H9 (cell line): ENCODE measurements around the gene FBXO10. TPM values are rescaled to one million over a fixed set of nuclear protein-coding genes. Genes with fewer than 3 reads are reported as not detected.

Experiments used
- DNase-seq: peaks from one replicate; pipeline ENCODE4 v3.0.0-alpha.2; 2017
- H2AFZ ChIP-seq: one replicate; pipeline ENCODE4 v1.6.1; 2013; ENCODE audit warnings: mild to moderate bottlenecking, low read length, control low read depth, moderate library complexity
- H2AK5ac ChIP-seq: 2 replicates; pipeline ENCODE4 v1.6.1; 2013; ENCODE audit warnings: low read length, control low read depth, mixed read lengths; ENCODE audit not compliant: insufficient read length
- H2BK120ac ChIP-seq: one replicate; pipeline ENCODE4 v1.6.1; 2013; ENCODE audit warnings: low read depth, mild to moderate bottlenecking, low read length, control low read depth, inconsistent platforms; ENCODE audit not compliant: poor library complexity, severe bottlenecking
- H2BK12ac ChIP-seq: 2 replicates; pipeline ENCODE4 v1.6.1; 2013; ENCODE audit warnings: low read length, control low read depth, mixed read lengths, low read depth; ENCODE audit not compliant: insufficient read length
- H2BK15ac ChIP-seq: 2 replicates; pipeline ENCODE4 v1.6.1; 2013; ENCODE audit warnings: low read depth, low read length, control low read depth
- H2BK20ac ChIP-seq: one replicate; pipeline ENCODE4 v1.6.1; 2013; ENCODE audit warnings: low read depth, mild to moderate bottlenecking, low read length, control low read depth, inconsistent platforms; ENCODE audit not compliant: poor library complexity, severe bottlenecking
- H2BK5ac ChIP-seq: 2 replicates; pipeline ENCODE4 v1.6.1; 2013; ENCODE audit warnings: low read length, control low read depth, mixed read lengths; ENCODE audit not compliant: insufficient read length
- H3K14ac ChIP-seq: 2 replicates; pipeline ENCODE4 v1.6.1; 2013; ENCODE audit warnings: low read length, control low read depth; ENCODE audit not compliant: insufficient read depth
- H3K18ac ChIP-seq: 2 replicates; pipeline ENCODE4 v1.6.1; 2013; ENCODE audit warnings: low read depth, mild to moderate bottlenecking, mixed read lengths, low read length, control low read depth; ENCODE audit not compliant: insufficient read length
- H3K23ac ChIP-seq: 2 replicates; pipeline ENCODE4 v1.6.1; 2013; ENCODE audit warnings: low read length, control low read depth, mixed read lengths, low read depth; ENCODE audit not compliant: insufficient read length
- H3K23me2 ChIP-seq: 2 replicates; pipeline ENCODE4 v1.6.1; 2013; ENCODE audit warnings: low read depth, mild to moderate bottlenecking, mixed read lengths, low read length, control low read depth; ENCODE audit not compliant: insufficient read length, poor library complexity, severe bottlenecking
- H3K27ac ChIP-seq: 2 replicates; pipeline ENCODE4 v1.5.1; 2013; ENCODE audit warnings: low read length, control low read depth, mixed read lengths, low read depth; ENCODE audit not compliant: insufficient read length
- H3K27me3 ChIP-seq: 2 replicates; pipeline ENCODE4 v1.6.1; 2013; ENCODE audit warnings: low read length, control low read depth, inconsistent platforms; ENCODE audit not compliant: insufficient read depth
- H3K4ac ChIP-seq: 2 replicates; pipeline ENCODE4 v1.6.1; 2013; ENCODE audit warnings: low read depth, mild to moderate bottlenecking, control low read depth, inconsistent platforms, low read length, moderate library complexity
- H3K4me1 ChIP-seq: 2 replicates; pipeline ENCODE4 v1.6.1; 2013; ENCODE audit warnings: low read length, control low read depth, inconsistent platforms; ENCODE audit not compliant: insufficient read depth
- H3K4me2 ChIP-seq: 2 replicates; pipeline ENCODE4 v1.6.1; 2013; ENCODE audit warnings: low read length, control low read depth, mixed read lengths; ENCODE audit not compliant: insufficient read length, insufficient read depth
- H3K56ac ChIP-seq: 2 replicates; pipeline ENCODE4 v1.6.1; 2013; ENCODE audit warnings: low read depth, mild to moderate bottlenecking, mixed read lengths, low read length, control low read depth; ENCODE audit not compliant: insufficient read length
- H3K79me1 ChIP-seq: 2 replicates; pipeline ENCODE4 v1.6.1; 2013; ENCODE audit warnings: low read depth, mild to moderate bottlenecking, moderate library complexity, low read length, control low read depth, inconsistent platforms; ENCODE audit not compliant: insufficient read depth, poor library complexity, severe bottlenecking
- H3K79me2 ChIP-seq: 2 replicates; pipeline ENCODE4 v1.6.1; 2013; ENCODE audit warnings: low read length, control low read depth, inconsistent platforms; ENCODE audit not compliant: insufficient read depth
- H3K9ac ChIP-seq: 2 replicates; pipeline ENCODE4 v1.6.1; 2013; ENCODE audit warnings: low read length, control low read depth, mixed read lengths; ENCODE audit not compliant: insufficient read length; ENCODE audit errors: extremely low read depth
- H3K9me3 ChIP-seq: one replicate; pipeline ENCODE4 v1.6.1; 2013; ENCODE audit warnings: low read depth, low read length, inconsistent platforms; ENCODE audit not compliant: control insufficient read depth
- H3T11ph ChIP-seq: one replicate; pipeline ENCODE4 v1.6.1; 2013; ENCODE audit warnings: mild to moderate bottlenecking, low read length, control low read depth, inconsistent platforms
- H4K20me1 ChIP-seq: one replicate; pipeline ENCODE4 v1.6.1; 2013; ENCODE audit not compliant: control insufficient read depth, insufficient read length, insufficient read depth
- H4K5ac ChIP-seq: 2 replicates; pipeline ENCODE4 v1.6.1; 2013; ENCODE audit warnings: low read depth, mild to moderate bottlenecking, mixed read lengths, low read length, control low read depth; ENCODE audit not compliant: insufficient read length
- H4K8ac ChIP-seq: replicated peaks from 2 replicates; pipeline ENCODE4 v1.6.1; 2013; ENCODE audit warnings: low read length, control low read depth, mixed read lengths, low read depth; ENCODE audit not compliant: insufficient read length
- H4K91ac ChIP-seq: 2 replicates; pipeline ENCODE4 v1.6.1; 2013; ENCODE audit warnings: low read depth, mild to moderate bottlenecking, moderate library complexity, mixed read lengths, low read length, control low read depth; ENCODE audit not compliant: insufficient read length
- H3K27ac Mint-ChIP-seq, 3 experiments: 2 replicates in 2 of 3; 3 replicates in 1 of 3; pipeline ENCODE4 v1.8.0; 2020 to 2021; ENCODE audit warnings: mixed read lengths in 3 of 3, mild to moderate bottlenecking in 1 of 3, moderate library complexity in 1 of 3
- H3K27me3 Mint-ChIP-seq: 2 replicates; pipeline ENCODE4 v1.8.0; 2021; ENCODE audit warnings: low read depth, mild to moderate bottlenecking, moderate library complexity, mixed read lengths
- H3K36me3 Mint-ChIP-seq, 3 experiments: 2 replicates in 2 of 3; 3 replicates in 1 of 3; pipeline ENCODE4 v1.8.0; 2020 to 2021; ENCODE audit warnings: low read depth in 3 of 3, mixed read lengths in 3 of 3; ENCODE audit not compliant: insufficient read depth in 1 of 3
- H3K4me1 Mint-ChIP-seq, 2 experiments: 2 replicates each; pipeline ENCODE4 v1.8.0; 2020; ENCODE audit warnings: mixed read lengths in 2 of 2
- H3K4me3 Mint-ChIP-seq, 2 experiments: 2 replicates in 1 of 2; 3 replicates in 1 of 2; pipeline ENCODE4 v1.8.0; 2020 to 2021; ENCODE audit warnings: mild to moderate bottlenecking in 2 of 2, mixed read lengths in 2 of 2, moderate library complexity in 1 of 2
- H3K9me3 Mint-ChIP-seq, 2 experiments: 2 replicates in 1 of 2; 3 replicates in 1 of 2; pipeline ENCODE4 v1.8.0; 2020; ENCODE audit warnings: mild to moderate bottlenecking in 2 of 2, mixed read lengths in 2 of 2, moderate library complexity in 1 of 2
- CTCF ChIP-seq: fragments of 200-600 bp; sonication (generic); conservative IDR thresholded peaks from 3 replicates; pipeline ENCODE4 v1.8.0; 2021; ENCODE audit warnings: antibody characterized with exemption, mild to moderate bottlenecking
- WGBS: extraction: QIAGEN DNeasy Blood & Tissue Kit; methylation state at CpG from one replicate; pipeline ENCODE4 v1.1.7; 2013; ENCODE audit warnings: missing lambda C conversion rate, low lambda C conversion rate, mixed read lengths; ENCODE audit not compliant: insufficient read length; ENCODE audit errors: extremely low coverage; 5-methylcytosine and 5-hydroxymethylcytosine counted together
- total RNA-seq: library from RNA; stranded (reverse); gene quantifications from 2 replicates; pipeline ENCODE4 v1.2.1, GENCODE V29; 2021

The FBXO10 gene
- total RNA-seq, 1 experiment from 2014 or later = 16.8 TPM

- no peak overlapping the region for H3K23ac ChIP-seq
- H2AFZ ChIP-seq = no peak overlapping the region
- H3K14ac ChIP-seq = no peak overlapping the region
- no peak overlapping the region for H3K27ac ChIP-seq
- no peak overlapping the region for H3K9ac ChIP-seq
- Mint-ChIP-seq H3K4me1 (peaks cover 9% of the 10 kb centered on the region in 2 experiments), H3K36me3 (peaks cover 0 to 13% (median 0%) of the 10 kb centered on the region in 3 experiments; a peak in 1 of 7 replicates), H3K9me3 (peaks cover 0 to 3% of the 10 kb centered on the region in 2 experiments; a peak in 1 of 5 replicates), H3K27me3 (no peaks in the 10 kb centered on the region), H3K4me3 (no peak overlapping the region), H3K27ac (peak overlapping the region in 1 of 3 experiments; percentile 15; a peak in 3 of 7 replicates)
- no peaks in the 10 kb centered on the region for H4K20me1 ChIP-seq
- H2BK12ac ChIP-seq = no peak overlapping the region
- no peak overlapping the region for H4K91ac ChIP-seq
- no peak overlapping the region for H4K8ac ChIP-seq
- no peaks in the 10 kb centered on the region for H3K4me1 ChIP-seq
- H2BK5ac ChIP-seq = no peak overlapping the region
- H3K79me1 ChIP-seq = no peaks in the 10 kb centered on the region
- no peak overlapping the region for H3K4ac ChIP-seq
- no peak overlapping the region for H3K18ac ChIP-seq
- H3K79me2 ChIP-seq = no peaks in the 10 kb centered on the region
- H2BK15ac ChIP-seq = no peak overlapping the region
- H3K4me2 ChIP-seq = no peak overlapping the region
- no peak overlapping the region for H2BK120ac ChIP-seq
- H3K23me2 ChIP-seq = no peaks in the 10 kb centered on the region
- H3K9me3 ChIP-seq = no peaks in the 10 kb centered on the region
- whole genome bisulfite sequencing = no CpG with 5 or more reads among the region's 1 CpG
- DNase-seq = no peak
- H3K56ac ChIP-seq = no peak overlapping the region
- H2BK20ac ChIP-seq = no peak overlapping the region
- H2AK5ac ChIP-seq = no peak overlapping the region
- no peak overlapping the region for H4K5ac ChIP-seq
- no peak for TF ChIP-seq CTCF
- no peak overlapping the region for H3T11ph ChIP-seq
- no peaks in the 10 kb centered on the region for H3K27me3 ChIP-seq
Measured at GRCh38 chr9:37550781-37551180, 25.4 kb downstream of the FBXO10 start.
